ENCODE data around the gene GALNT1. TPM values are rescaled to one million over a fixed set of nuclear protein-coding genes. Genes with fewer than 3 reads are reported as not detected.
A peak's percentile ranks its signal among the peaks of the same experiment; 100 is the strongest.

GALNT1 gene
- total and polyA plus RNA-seq, 9 of the 15 experiments (the other 6 are each of a cell fraction or from before 2014, with no cell fraction given) = 14.4 to 54.1 (median 36.6) TPM

GRCh38 chr18:35580701-35581539 is 620 bp upstream of the GALNT1 start (continued):
- TF ChIP-seq SNAPC5 (CRISPR knock-in tag; IDR thresholded peaks at IDR 0.05) (no peak), NR2C1 (IDR thresholded peaks at IDR 0.05) (no peak), NR2C1 (tag; IDR thresholded peaks at IDR 0.05) (no peak), ZZZ3 (IDR thresholded peaks at IDR 0.05) (no peak), MNT (conservative IDR thresholded peaks at IDR 0.05) (no peak), HNRNPL (IDR thresholded peaks at IDR 0.05; ENCODE audit: low read depth, low read length) (0 out of 2 replicates have a peak, but pooled peaks have one; percentile 54), DIDO1 (tag; IDR thresholded peaks at IDR 0.05; ENCODE audit: low read depth) (no peak), ZNF431 (CRISPR knock-in tag; IDR thresholded peaks at IDR 0.05) (no peak), E4F1 (CRISPR knock-in tag; IDR thresholded peaks at IDR 0.05; ENCODE audit: borderline replicate concordance) (no peak), RBM39 (optimal IDR thresholded peaks at IDR 0.05; ENCODE audit: low read depth, low read length) (no peak), SMAD3 (CRISPR knock-in tag; conservative IDR thresholded peaks at IDR 0.05) (no peak), USF2 (CRISPR knock-in tag; IDR thresholded peaks at IDR 0.05) (peak; percentile 33), ZNF764 (CRISPR knock-in tag; IDR thresholded peaks at IDR 0.05; ENCODE audit: low read depth) (no peak), MCM2 (IDR thresholded peaks at IDR 0.05; ENCODE audit: low read depth) (no peak), ARNT (IDR thresholded peaks at IDR 0.05) (no peak), SNRNP70 (optimal IDR thresholded peaks at IDR 0.05; ENCODE audit: low read depth, low read length) (no peak), BACH1 (tag; IDR thresholded peaks at IDR 0.05) (no peak), MIER1 (IDR thresholded peaks at IDR 0.05; ENCODE audit: low read depth) (no peak), OTX1 (CRISPR knock-in tag; IDR thresholded peaks at IDR 0.05) (no peak), THAP7 (CRISPR knock-in tag; IDR thresholded peaks at IDR 0.05) (no peak), MAFK (IDR thresholded peaks at IDR 0.05; ENCODE audit: low read length) (no peak), ZBTB34 (CRISPR knock-in tag; IDR thresholded peaks at IDR 0.05) (no peak)

Measured in K562 (cell line).